Kidney (tissue), 14 donors: ENCODE data around the gene PTPRH. TPM values are rescaled to one million over a fixed set of nuclear protein-coding genes. Genes with fewer than 3 reads are reported as not detected.

Experiments
- DNase-seq, 5 donors: peaks; one replicate each; pipeline ENCODE4 v3.0.0-alpha.2; 2013 to 2020
- FAIRE-seq: peaks from 2 replicates; lab custom pipeline; 2012; peaks lifted over from hg19 to GRCh38; lab: Jason Lieb, UNC
- H3K27ac ChIP-seq, 2 donors: one replicate each; pipeline ENCODE4 v1.7.0; 2013; ENCODE audit warnings: low read depth in 2 of 2, low read length in 2 of 2, inconsistent platforms in 1 of 2
- H3K27me3 ChIP-seq: one replicate; pipeline ENCODE4 v1.7.1; 2013; ENCODE audit warnings: low read length, inconsistent platforms; ENCODE audit not compliant: control insufficient read depth, insufficient read depth
- H3K36me3 ChIP-seq, 3 donors: one replicate each; pipeline versions ENCODE4 v1.7.0 to v1.7.1; 2013; ENCODE audit warnings: low read length in 3 of 3, control low read depth in 1 of 3, inconsistent platforms in 1 of 3; ENCODE audit not compliant: insufficient read depth in 3 of 3, control insufficient read depth in 2 of 3
- H3K4me1 ChIP-seq, 3 donors: one replicate each; pipeline versions ENCODE4 v1.7.0 to v1.7.1; 2013; ENCODE audit warnings: low read length in 3 of 3, inconsistent platforms in 1 of 3, low read depth in 1 of 3; ENCODE audit not compliant: control insufficient read depth in 2 of 3, insufficient read depth in 2 of 3
- H3K4me3 ChIP-seq, 3 donors: one replicate each; pipeline versions ENCODE4 v1.7.0 to v1.8.1; 2013; ENCODE audit warnings: low read length in 3 of 3, control low read depth in 1 of 3, inconsistent platforms in 1 of 3
- H3K9ac ChIP-seq, 3 donors: one replicate each; pipeline versions ENCODE4 v1.7.0 to v1.7.1; 2013; ENCODE audit warnings: low read length in 3 of 3, control low read depth in 1 of 3, inconsistent platforms in 1 of 3
- H3K9me3 ChIP-seq, 3 donors: one replicate each; pipeline versions ENCODE4 v1.7.0 to v1.7.1; 2013; ENCODE audit warnings: low read length in 3 of 3, control low read depth in 1 of 3, inconsistent platforms in 1 of 3; ENCODE audit not compliant: control insufficient read depth in 2 of 3, insufficient read depth in 1 of 3
- CTCF ChIP-seq: IDR thresholded peaks from 3 replicates; pipeline ENCODE4 v1.5.1; 2012; ENCODE audit warnings: mild to moderate bottlenecking, moderate library complexity, borderline replicate concordance; ENCODE audit not compliant: insufficient read depth; ENCODE audit errors: extremely low read depth
- intact Hi-C: fragments of 100-400 bp; cut with DNase I; formaldehyde crosslinking; loops from one replicate; pipeline ENCODE4 v1.11.1; 2022
- polyA plus RNA-seq: library from polyadenylated mRNA; stranded (reverse); fragments of 350-450 nt; fragmentation: Illumina TruSeq; extraction: RNeasy Lipid Tissue Mini Kit (QIAGEN cat#74804); gene quantifications from one replicate; pipeline ENCODE4 v1.2.3, GENCODE V29; 2014; ENCODE audit warnings: low read depth, low replicate concordance; ENCODE audit not compliant: insufficient read depth
- total RNA-seq: library from RNA; stranded (reverse); fragmentation: NEBNext Ultra II Directional; extraction: Animal tissue kit (Norgen Biotek cat#: 25700); gene quantifications from one replicate; pipeline ENCODE4 v1.2.1, GENCODE V29; 2021
- donor health status: control.
- donor health status: control.
- donor health status: control.
- donor health status: control.
- donor health status: control.
- donor health status: DM: yes; HTN: yes; CAD: no.
- donor health status: Normal renal cell carcinoma (clear cell type).

PTPRH gene
- total and polyA plus RNA-seq, 2 donors from 2014 or later, result 2.8 TPM; not detected in 1

GRCh38 chr19:55251341-55252081 lies 42.2 kb upstream of the PTPRH start:
- H3K27me3 ChIP-seq, result no peaks in the 10 kb centered on the region
- H3K4me1 ChIP-seq, result peaks cover under 1 to 22% (median 13%) of the 10 kb centered on the region in 3 donors
- H3K9ac ChIP-seq, result no peak overlapping the region
- H3K36me3 ChIP-seq, result peaks cover 0 to 3% (median 0%) of the 10 kb centered on the region in 3 donors
- no peak for TF ChIP-seq CTCF
- no peak overlapping the region for H3K4me3 ChIP-seq
- intact Hi-C loops, result no loop called here
- no peak overlapping the region for H3K27ac ChIP-seq
- H3K9me3 ChIP-seq, result no peaks in the 10 kb centered on the region
- DNase-seq, result peak in 1 of 5 donors; percentile 68
- FAIRE-seq, result no peak

GRCh38 chr19:55250262-55251036 lies 41.1 kb upstream of the PTPRH start:
- no peak for DNase-seq
- FAIRE-seq, result no peak
- TF ChIP-seq CTCF, result no peak
- Histone ChIP-seq H3K27ac (no peak overlapping the region), H3K4me1 (peaks cover 0 to 12% (median 4%) of the 10 kb centered on the region in 3 donors), H3K4me3 (no peak overlapping the region), H3K9ac (no peak overlapping the region), H3K27me3 (no peaks in the 10 kb centered on the region), H3K9me3 (no peaks in the 10 kb centered on the region), H3K36me3 (peaks cover 0 to 5% (median 5%) of the 10 kb centered on the region in 3 donors)
- intact Hi-C loops, result no loop called here

GRCh38 chr19:55249841-55250240 lies 40.5 kb upstream of the PTPRH start:
- H3K4me3 ChIP-seq, result no peak overlapping the region
- H3K27ac ChIP-seq, result no peak overlapping the region
- H3K27me3 ChIP-seq, result no peaks in the 10 kb centered on the region
- DNase-seq, result no peak
- peaks cover 0 to 10% (median 8%) of the 10 kb centered on the region in 3 donors for H3K36me3 ChIP-seq
- H3K9ac ChIP-seq, result no peak overlapping the region
- intact Hi-C loops, result no loop called here
- no peak for FAIRE-seq
- no peaks in the 10 kb centered on the region for H3K9me3 ChIP-seq
- peaks cover 0 to 6% (median 0%) of the 10 kb centered on the region in 3 donors for H3K4me1 ChIP-seq
- TF ChIP-seq CTCF, result no peak
